ENCODE results near the gene USP37. TPM values are rescaled to one million over a fixed set of nuclear protein-coding genes. Genes with fewer than 3 reads are reported as not detected.

USP37 gene
- total and polyA plus RNA-seq, 2 of the 4 experiments (the other 2 are of a cell fraction) = 1.6 to 6.5 TPM

DNA sequence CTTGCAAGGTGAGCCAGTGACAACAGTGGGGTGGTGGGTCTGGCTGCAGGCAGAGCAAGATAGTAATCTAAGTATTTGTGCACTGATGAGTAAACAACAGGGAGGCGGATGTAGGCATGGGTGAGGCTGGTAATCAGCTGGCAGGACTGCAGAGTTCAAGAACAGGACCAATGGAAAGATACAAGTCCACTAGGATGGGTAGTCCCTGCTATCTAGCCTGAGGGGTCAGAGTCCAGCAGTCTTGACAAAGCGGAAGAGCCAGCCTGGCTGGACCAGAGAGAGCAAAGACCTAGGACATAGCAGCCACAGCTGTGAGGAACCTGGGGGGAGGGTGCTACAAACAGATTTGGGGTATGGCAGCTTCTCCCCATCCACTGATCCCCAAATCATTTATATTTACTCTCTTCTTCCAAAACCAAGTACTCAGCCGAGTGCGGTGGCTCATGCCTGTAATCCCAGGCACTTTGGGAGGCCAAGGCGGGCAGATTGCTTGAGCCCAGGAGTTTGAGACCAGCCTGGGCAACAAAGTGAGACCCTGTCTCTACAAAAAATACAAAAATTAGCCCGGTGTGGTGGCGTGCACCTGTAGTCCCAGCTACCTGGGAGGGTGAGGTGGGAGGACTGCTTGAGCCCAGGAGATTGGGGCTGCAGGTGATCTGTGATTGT lies 123.3 kb downstream of the USP37 start:
- no peak overlapping the region for H4K5ac ChIP-seq (ENCODE audit: low read depth, low read length)
- peaks cover 3% of the 10 kb centered on the region; the same call in 1 of the 2 replicates for H4K20me1 ChIP-seq (ENCODE audit: insufficient read depth, low read length)
- ATAC-seq (ENCODE audit: low read depth) (no peak), DNase-seq (no peak)
- H3K9ac ChIP-seq (ENCODE audit: low read depth, low read length) = no peak overlapping the region
- no peak overlapping the region for H2BK15ac ChIP-seq (ENCODE audit: low read depth, low read length)
- peaks cover 3% of the 10 kb centered on the region; the same call in 1 of the 2 replicates for H3K4me1 ChIP-seq (ENCODE audit: control insufficient read depth, insufficient read depth, low read length)
- BruUV-seq (replicated peaks) = no TSS peak
- H2AK9ac ChIP-seq (replicated peaks; ENCODE audit: low read depth, low read length, poor library complexity) = no peak overlapping the region
- H2BK5ac ChIP-seq (ENCODE audit: low read depth, low read length, poor library complexity, severe bottlenecking) = no peak overlapping the region
- ChIA-PET CTCF (no interaction called here), POLR2A (ENCODE audit: unreplicated experiment) (no interaction called here)
- no peak overlapping the region for H2AK5ac ChIP-seq (ENCODE audit: low read depth, low read length)
- intact Hi-C loops (cut with micrococcal nuclease) (no loop called here), dilution Hi-C loops (cut with HindIII; ENCODE audit: low sequenced_read_pairs, unreplicated experiment) (no loop called here), in situ Hi-C loops (cut with MboI; ENCODE audit: low sequenced_read_pairs) (no loop called here)
- H3K4ac ChIP-seq (ENCODE audit: low read depth, low read length) = no peak overlapping the region
- H3K56ac ChIP-seq (ENCODE audit: extremely low read depth, insufficient read depth, low read length) = no peak overlapping the region
- no peak overlapping the region for H4K8ac ChIP-seq (ENCODE audit: low read depth in 2 of 2, low read length in 2 of 2)
- no peak overlapping the region for H3K23ac ChIP-seq (ENCODE audit: low read depth, low read length)
- H3K9me1 ChIP-seq (ENCODE audit: insufficient read depth, low read length) = peaks cover 5% of the 10 kb centered on the region; the same call in 1 of the 2 replicates
- no peak overlapping the region for H3K4me2 ChIP-seq (ENCODE audit: low read depth, low read length)
- H3K4me3 ChIP-seq (ENCODE audit: insufficient read depth, low read depth, low read length) = no peak overlapping the region
- no peaks in the 10 kb centered on the region for H3K79me1 ChIP-seq (ENCODE audit: low read depth in 1 of 2, low read length in 2 of 2)
- no peak overlapping the region for H2BK120ac ChIP-seq (ENCODE audit: low read depth, low read length)
- H2AFZ ChIP-seq (replicated peaks; ENCODE audit: low read length, poor library complexity) = no peak overlapping the region
- no peak overlapping the region for H2BK20ac ChIP-seq (ENCODE audit: low read depth, low read length)
- H3K18ac ChIP-seq (ENCODE audit: low read depth, low read length) = no peak overlapping the region
- no peaks in the 10 kb centered on the region for H3K27me3 ChIP-seq (ENCODE audit: control insufficient read depth, insufficient read depth, low read length)
- TF ChIP-seq RAD21 (IDR thresholded peaks at IDR 0.05; ENCODE audit: low read length) (no peak), CHD1 (IDR thresholded peaks at IDR 0.05; ENCODE audit: low read depth, low read length) (no peak), POLR2A (IDR thresholded peaks at IDR 0.05; ENCODE audit: low read depth, low read length) (no peak), MAFK (IDR thresholded peaks at IDR 0.05; ENCODE audit: low read depth, low read length) (no peak), MXI1 (IDR thresholded peaks at IDR 0.05; ENCODE audit: borderline replicate concordance, low read depth, low read length) (no peak), RFX5 (IDR thresholded peaks at IDR 0.05; ENCODE audit: low read depth, low read length) (no peak), RCOR1 (IDR thresholded peaks at IDR 0.05; ENCODE audit: insufficient replicate concordance, low read length) (no peak), CTCF (conservative IDR thresholded peaks at IDR 0.05; ENCODE audit: low read depth, low read length) (no peak), FOS (IDR thresholded peaks at IDR 0.05; ENCODE audit: low read depth, low read length) (no peak), BHLHE40 (IDR thresholded peaks at IDR 0.05; ENCODE audit: low read depth, low read length) (no peak), SMC3 (IDR thresholded peaks at IDR 0.05; ENCODE audit: low read depth, low read length) (no peak), MAZ (IDR thresholded peaks at IDR 0.05; ENCODE audit: borderline replicate concordance, low read depth, low read length) (no peak), CEBPB (IDR thresholded peaks at IDR 0.05; ENCODE audit: low read depth, low read length) (no peak), NFE2L2 (IDR thresholded peaks at IDR 0.05; ENCODE audit: low read depth, low read length) (no peak)
- TF ChIP-seq, protein P1, sequence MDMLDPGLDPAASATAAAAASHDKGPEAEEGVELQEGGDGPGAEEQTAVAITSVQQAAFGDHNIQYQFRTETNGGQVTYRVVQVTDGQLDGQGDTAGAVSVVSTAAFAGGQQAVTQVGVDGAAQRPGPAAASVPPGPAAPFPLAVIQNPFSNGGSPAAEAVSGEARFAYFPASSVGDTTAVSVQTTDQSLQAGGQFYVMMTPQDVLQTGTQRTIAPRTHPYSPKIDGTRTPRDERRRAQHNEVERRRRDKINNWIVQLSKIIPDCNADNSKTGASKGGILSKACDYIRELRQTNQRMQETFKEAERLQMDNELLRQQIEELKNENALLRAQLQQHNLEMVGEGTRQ (IDR thresholded peaks at IDR 0.05; ENCODE audit: low read depth, low read length) = no peak
- TF ChIP-seq, protein P2, sequence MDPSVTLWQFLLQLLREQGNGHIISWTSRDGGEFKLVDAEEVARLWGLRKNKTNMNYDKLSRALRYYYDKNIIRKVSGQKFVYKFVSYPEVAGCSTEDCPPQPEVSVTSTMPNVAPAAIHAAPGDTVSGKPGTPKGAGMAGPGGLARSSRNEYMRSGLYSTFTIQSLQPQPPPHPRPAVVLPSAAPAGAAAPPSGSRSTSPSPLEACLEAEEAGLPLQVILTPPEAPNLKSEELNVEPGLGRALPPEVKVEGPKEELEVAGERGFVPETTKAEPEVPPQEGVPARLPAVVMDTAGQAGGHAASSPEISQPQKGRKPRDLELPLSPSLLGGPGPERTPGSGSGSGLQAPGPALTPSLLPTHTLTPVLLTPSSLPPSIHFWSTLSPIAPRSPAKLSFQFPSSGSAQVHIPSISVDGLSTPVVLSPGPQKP (IDR thresholded peaks at IDR 0.05; ENCODE audit: borderline replicate concordance, low read depth, low read length) = no peak
- no peak overlapping the region for H3K27ac ChIP-seq (ENCODE audit: insufficient read depth, low read length)
- 0 out of 2 replicates have a peak, but pooled peaks cover 2% of the 10 kb centered on the region for H3K36me3 ChIP-seq (ENCODE audit: control insufficient read depth, insufficient read depth, low read length)
- WGBS, 2 experiments (ENCODE audit: extremely low coverage in 2 of 2, insufficient read length in 1 of 2) = 84% methylated on average over 2 of the region's 7 CpGs; no CpG with 5 or more reads in 1 of the 2 experiments
- no peak overlapping the region for H3K14ac ChIP-seq (replicated peaks; ENCODE audit: low read depth, low read length)
- no peak overlapping the region for H4K91ac ChIP-seq (ENCODE audit: insufficient read depth, low read depth, low read length)
- H3K9me3 ChIP-seq (ENCODE audit: control insufficient read depth, insufficient read depth, low read length) = no peaks in the 10 kb centered on the region

All from IMR-90 (cell line).